ENCODE measurements around the gene KCNH2.

Gene KCNH2

GRCh38 chr7:150934045-150934766, 43.9 kb downstream of the KCNH2 start:
- H3K27me3 ChIP-seq (ENCODE audit: control insufficient read depth, low read length), result peaks cover 36% of the 10 kb centered on the region

GRCh38 chr7:150931199-150931869, 46.8 kb downstream of the KCNH2 start:
- H3F3A ChIP-seq (ENCODE audit: control insufficient read depth, insufficient read depth), result no peaks in the 10 kb centered on the region
- H3K4me2 ChIP-seq (ENCODE audit: low read length), result no peak overlapping the region
- TF ChIP-seq CTCF (IDR thresholded peaks at IDR 0.05; ENCODE audit: low read depth, low read length, poor library complexity, severe bottlenecking) (no peak), EZH2phosphoT487 (IDR thresholded peaks at IDR 0.05; ENCODE audit: borderline replicate concordance, low read length) (no peak)
- no peak overlapping the region for H3K27ac ChIP-seq (ENCODE audit: low read depth, low read length)
- H3K4me3 ChIP-seq (ENCODE audit: low read length), result no peak overlapping the region
- H3K36me3 ChIP-seq (ENCODE audit: control insufficient read depth, low read length), result no peaks in the 10 kb centered on the region
- no peaks in the 10 kb centered on the region for H3K9me3 ChIP-seq (ENCODE audit: control insufficient read depth, insufficient read depth, low read length)
- peaks cover 41% of the 10 kb centered on the region for H3K27me3 ChIP-seq (ENCODE audit: control insufficient read depth, low read length)
- no peaks in the 10 kb centered on the region for H3K9me2 ChIP-seq (replicated peaks; ENCODE audit: control insufficient read depth, low read length)
- H3K79me2 ChIP-seq (ENCODE audit: control insufficient read depth, low read length), result no peaks in the 10 kb centered on the region
- H4K20me1 ChIP-seq (ENCODE audit: control insufficient read depth, insufficient read depth, low read depth, low read length), result no peaks in the 10 kb centered on the region
- H3K4me1 ChIP-seq (ENCODE audit: control insufficient read depth, low read length), result no peaks in the 10 kb centered on the region

More at GRCh38 chr7:150934045-150934766, 43.9 kb downstream of the KCNH2 start:
- Histone ChIP-seq H3K79me2 (ENCODE audit: control insufficient read depth, low read length) (no peaks in the 10 kb centered on the region), H3K4me3 (ENCODE audit: low read length) (no peak overlapping the region), H3K36me3 (ENCODE audit: control insufficient read depth, low read length) (no peaks in the 10 kb centered on the region), H4K20me1 (ENCODE audit: control insufficient read depth, insufficient read depth, low read depth, low read length) (no peaks in the 10 kb centered on the region), H3K4me2 (ENCODE audit: low read length) (no peak overlapping the region), H3K9me2 (replicated peaks; ENCODE audit: control insufficient read depth, low read length) (no peaks in the 10 kb centered on the region), H3K4me1 (ENCODE audit: control insufficient read depth, low read length) (no peaks in the 10 kb centered on the region), H3K27ac (ENCODE audit: low read depth, low read length) (no peak overlapping the region), H3K9me3 (ENCODE audit: control insufficient read depth, insufficient read depth, low read length) (no peaks in the 10 kb centered on the region), H3F3A (ENCODE audit: control insufficient read depth, insufficient read depth) (no peaks in the 10 kb centered on the region)
- TF ChIP-seq EZH2phosphoT487 (IDR thresholded peaks at IDR 0.05; ENCODE audit: borderline replicate concordance, low read length), result no peak
- no peak for TF ChIP-seq CTCF (IDR thresholded peaks at IDR 0.05; ENCODE audit: low read depth, low read length, poor library complexity, severe bottlenecking)

GRCh38 chr7:150928541-150928940, 49.6 kb downstream of the KCNH2 start:
- no peaks in the 10 kb centered on the region for H3K36me3 ChIP-seq (ENCODE audit: control insufficient read depth, low read length)
- peaks cover 53% of the 10 kb centered on the region for H3K27me3 ChIP-seq (ENCODE audit: control insufficient read depth, low read length)
- TF ChIP-seq EZH2phosphoT487 (IDR thresholded peaks at IDR 0.05; ENCODE audit: borderline replicate concordance, low read length) (no peak), CTCF (IDR thresholded peaks at IDR 0.05; ENCODE audit: low read depth, low read length, poor library complexity, severe bottlenecking) (no peak)
- H3K27ac ChIP-seq (ENCODE audit: low read depth, low read length), result no peak overlapping the region
- no peaks in the 10 kb centered on the region for H3F3A ChIP-seq (ENCODE audit: control insufficient read depth, insufficient read depth)
- no peaks in the 10 kb centered on the region for H3K9me2 ChIP-seq (replicated peaks; ENCODE audit: control insufficient read depth, low read length)
- H3K4me2 ChIP-seq (ENCODE audit: low read length), result no peak overlapping the region
- H3K9me3 ChIP-seq (ENCODE audit: control insufficient read depth, insufficient read depth, low read length), result no peaks in the 10 kb centered on the region
- H3K4me3 ChIP-seq (ENCODE audit: low read length), result no peak overlapping the region
- no peaks in the 10 kb centered on the region for H4K20me1 ChIP-seq (ENCODE audit: control insufficient read depth, insufficient read depth, low read depth, low read length)
- no peaks in the 10 kb centered on the region for H3K4me1 ChIP-seq (ENCODE audit: control insufficient read depth, low read length)
- no peaks in the 10 kb centered on the region for H3K79me2 ChIP-seq (ENCODE audit: control insufficient read depth, low read length)
